HCT116 (cell line): ENCODE data around the gene SNN.

Source experiments
- EZH2 ChIP-seq: fragments of 200-600 bp; sonication (generic); IDR thresholded peaks from 2 replicates; pipeline ENCODE4 v1.6.1; 2017; ENCODE audit warnings: antibody characterized with exemption, mixed run types
- TF ChIP-seq, protein P1 (sequence below): IDR thresholded peaks from 2 replicates; pipeline ENCODE4 v1.6.1; 2012

DNA sequence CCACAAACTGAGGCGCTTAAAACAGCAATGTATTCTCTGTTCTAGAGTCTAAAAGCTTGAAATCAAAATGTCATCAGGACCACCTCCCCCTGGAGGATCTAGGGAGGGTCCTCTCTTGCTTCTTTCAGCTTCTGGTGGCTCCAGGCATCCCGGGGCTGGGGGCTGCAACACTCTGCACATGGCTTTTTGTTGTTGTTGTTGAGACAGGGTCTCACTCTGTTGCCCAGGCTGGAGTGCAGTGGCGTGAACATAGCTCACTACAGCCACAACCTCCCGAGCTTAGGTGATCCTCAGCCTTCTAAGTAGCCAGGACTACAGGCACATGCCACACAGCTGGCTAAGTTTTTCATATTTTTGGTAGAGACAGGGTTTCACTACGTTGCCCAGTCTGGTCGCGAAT lies 37.0 kb upstream of the SNN start:
- TF ChIP-seq, protein P1, sequence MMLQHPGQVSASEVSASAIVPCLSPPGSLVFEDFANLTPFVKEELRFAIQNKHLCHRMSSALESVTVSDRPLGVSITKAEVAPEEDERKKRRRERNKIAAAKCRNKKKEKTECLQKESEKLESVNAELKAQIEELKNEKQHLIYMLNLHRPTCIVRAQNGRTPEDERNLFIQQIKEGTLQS, result no peak
- TF ChIP-seq EZH2, result no peak
